Endothelial cell of umbilical vein (primary cell): ENCODE results near the gene TBC1D21. TPM values are rescaled to one million over a fixed set of nuclear protein-coding genes. Genes with fewer than 3 reads are reported as not detected.

Experiments used
- BruUV-seq: library from RNA; stranded (reverse); fragments of 400-500 nt; replicated peaks from 2 replicates; lab custom pipeline; 2021; lab: Mats Ljungman, UMichigan
- CTCF ChIA-PET: fragments of 300-600, 350-600 bp; sonication (Branson Sonifier 250); formaldehyde crosslinking; loops from one replicate; lab custom pipeline; 2021; ENCODE audit warnings: antibody characterized with exemption, inconsistent platforms; lab: Charles Lee
- POLR2A ChIA-PET: fragments of 300-600, 350-600 bp; sonication (Branson Sonifier 250); formaldehyde crosslinking; loops from one replicate; lab custom pipeline; 2021; ENCODE audit warnings: antibody characterized with exemption, inconsistent platforms; lab: Charles Lee
- DNase-seq: peaks from one replicate; pipeline ENCODE4 v3.0.0-alpha.2; 2011; ENCODE audit warnings: low read depth, low spot score
- FAIRE-seq: peaks from 2 replicates; lab custom pipeline; 2011; peaks lifted over from hg19 to GRCh38; lab: Jason Lieb, UNC
- H2AFZ ChIP-seq: 2 replicates; pipeline ENCODE4 v1.6.0; 2012; ENCODE audit warnings: low read depth, low read length, control low read depth, inconsistent platforms
- H3K27ac ChIP-seq: 2 replicates; pipeline ENCODE4 v1.5.1; 2011; ENCODE audit warnings: low read depth, mild to moderate bottlenecking, control low read depth, low read length, moderate library complexity; ENCODE audit not compliant: insufficient read depth
- H3K27me3 ChIP-seq, 2 experiments: 2 replicates each; pipeline versions ENCODE4 v1.6.0 to v1.6.1; 2011; ENCODE audit warnings: low read length in 2 of 2, mixed read lengths in 1 of 2; ENCODE audit not compliant: control insufficient read depth in 2 of 2, insufficient read depth in 2 of 2
- H3K36me3 ChIP-seq, 2 experiments: 2 replicates in 1 of 2; 3 replicates in 1 of 2; pipeline ENCODE4 v1.5.1; 2011; ENCODE audit warnings: low read length in 2 of 2, mild to moderate bottlenecking in 1 of 2, moderate library complexity in 1 of 2; ENCODE audit not compliant: control insufficient read depth in 2 of 2, insufficient read depth in 2 of 2; ENCODE audit errors: extremely low read depth in 1 of 2
- H3K4me1 ChIP-seq: 3 replicates; pipeline ENCODE4 v1.5.1; 2011; ENCODE audit warnings: mild to moderate bottlenecking, low read length; ENCODE audit not compliant: control insufficient read depth, insufficient read depth; ENCODE audit errors: extremely low read depth
- H3K4me2 ChIP-seq: 2 replicates; pipeline ENCODE4 v1.6.1; 2011; ENCODE audit warnings: low read length, control low read depth, mixed read lengths; ENCODE audit not compliant: insufficient read depth
- H3K4me3 ChIP-seq, 3 experiments: fragments of 200-600 bp in 1 of 3; sonication (generic), shearing (Covaris generic) in 1 of 3; replicated peaks in 1 of 3; 2 replicates each; pipeline ENCODE4 v1.5.1; 2011 to 2016; ENCODE audit warnings: control low read depth in 3 of 3, low read length in 3 of 3, mild to moderate bottlenecking in 2 of 3, inconsistent platforms in 1 of 3, low read depth in 1 of 3, moderate library complexity in 1 of 3; ENCODE audit not compliant: insufficient read depth in 1 of 3
- H3K79me2 ChIP-seq: 2 replicates; pipeline ENCODE4 v1.6.0; 2012; ENCODE audit warnings: low read length, inconsistent platforms; ENCODE audit not compliant: control insufficient read depth, insufficient read depth
- H3K9ac ChIP-seq: replicated peaks from 2 replicates; pipeline ENCODE3; 2011; ENCODE audit warnings: low read length, control low read depth; ENCODE audit not compliant: insufficient read depth; ENCODE audit errors: extremely low read depth
- H3K9me1 ChIP-seq: replicated peaks from 3 replicates; pipeline ENCODE4 v1.6.0; 2011; ENCODE audit warnings: mild to moderate bottlenecking, low read length; ENCODE audit not compliant: control insufficient read depth, insufficient read depth; ENCODE audit errors: extremely low read depth
- H3K9me3 ChIP-seq: replicated peaks from 2 replicates; pipeline ENCODE4 v1.5.1; 2012; ENCODE audit warnings: low read length, inconsistent platforms; ENCODE audit not compliant: control insufficient read depth, insufficient read depth
- H4K20me1 ChIP-seq: replicated peaks from 2 replicates; pipeline ENCODE3; 2011; ENCODE audit warnings: mild to moderate bottlenecking, low read length; ENCODE audit not compliant: control insufficient read depth, insufficient read depth; ENCODE audit errors: extremely low read depth
- CTCF ChIP-seq, 2 donors: IDR thresholded peaks; 1 replicate in 1 of 2; 2 replicates in 1 of 2; pipeline ENCODE4 v1.5.1; 2011; ENCODE audit warnings: low read length in 2 of 2, mild to moderate bottlenecking in 2 of 2, moderate library complexity in 2 of 2, control low read depth in 1 of 2, inconsistent platforms in 1 of 2, low read depth in 1 of 2; ENCODE audit not compliant: insufficient read depth in 1 of 2; ENCODE audit errors: extremely low read depth in 1 of 2
- EZH2 ChIP-seq: IDR thresholded peaks from 2 replicates; pipeline ENCODE4 v1.6.1; 2012; ENCODE audit warnings: borderline replicate concordance, low read depth, mild to moderate bottlenecking, moderate library complexity, low read length, inconsistent platforms; ENCODE audit not compliant: severe bottlenecking
- FOS ChIP-seq: IDR thresholded peaks from 2 replicates; pipeline ENCODE4 v1.6.1; 2011; ENCODE audit warnings: mild to moderate bottlenecking, low read length, moderate library complexity, borderline replicate concordance; ENCODE audit not compliant: insufficient read depth
- GATA2 ChIP-seq: IDR thresholded peaks from 2 replicates; pipeline ENCODE4 v1.7.0; 2011; ENCODE audit warnings: low read depth, mild to moderate bottlenecking, moderate library complexity, mixed read lengths, low read length; ENCODE audit not compliant: insufficient read length, insufficient read depth
- JUN ChIP-seq: IDR thresholded peaks from 2 replicates; pipeline ENCODE4 v1.6.1; 2011; ENCODE audit warnings: borderline replicate concordance, low read depth; ENCODE audit not compliant: insufficient read length, insufficient read depth
- MAX ChIP-seq: IDR thresholded peaks from 2 replicates; pipeline ENCODE4 v1.6.1; 2011; ENCODE audit not compliant: insufficient read depth, insufficient read length
- MYC ChIP-seq: IDR thresholded peaks from one replicate; pipeline ENCODE4 v1.6.1; 2011; ENCODE audit warnings: mild to moderate bottlenecking, low read depth, low read length
- POLR2A ChIP-seq: IDR thresholded peaks from 2 replicates; pipeline ENCODE4 v1.6.1; 2012; ENCODE audit warnings: low read depth, mild to moderate bottlenecking, control low read depth, low read length
- POLR2AphosphoS5 ChIP-seq: IDR thresholded peaks from 2 replicates; pipeline ENCODE4 v1.6.1; 2012; ENCODE audit warnings: low read depth, mild to moderate bottlenecking, control low read depth, low read length, moderate library complexity; ENCODE audit not compliant: insufficient read depth
- dilution Hi-C: fragments of 300-500 bp; cut with MboI; formaldehyde crosslinking; loops from one replicate; pipeline ENCODE4 v1.15.0; 2019; ENCODE audit warnings: low sequenced_read_pairs; ENCODE audit not compliant: extremely low pct_ligation_motif_present
- intact Hi-C: fragments of 100-400 bp; cut with micrococcal nuclease; formaldehyde crosslinking; loops from one replicate; pipeline ENCODE4 v1.10.0; 2022
- polyA plus RNA-seq, 4 experiments: library from polyadenylated mRNA; depleted of rRNA in 3 of 4; stranded (reverse) in 3 of 4; unstranded in 1 of 4; fragments of >200 nt; gene quantifications; 2 replicates each; pipeline versions ENCODE4 v1.2.1 to v1.2.3, GENCODE V29; 2011 to 2012; ENCODE audit warnings: missing spikeins in 1 of 4
- total RNA-seq: library from RNA; stranded (reverse); gene quantifications from 2 replicates; pipeline ENCODE4 v1.2.3, GENCODE V29; 2021

TBC1D21 gene
- total and polyA plus RNA-seq, 2 donors (not counting 3 experiments of a cell fraction or from before 2014, with no cell fraction given) = not detected

GRCh38 chr15:73922186-73923151 is 49.1 kb downstream of the TBC1D21 start:
- FAIRE-seq = no peak
- no peaks in the 10 kb centered on the region for H3K9me3 ChIP-seq
- H3K4me2 ChIP-seq = no peak overlapping the region
- no peak overlapping the region for H3K27ac ChIP-seq
- CTCF ChIA-PET = interaction anchor here (1.1 to 2.6 kb wide), 5 partner anchors 9 to 49 kb away, joined by 3 to 14 read pairs (median 4); partner anchors contain the start of gene TBC1D21
- H4K20me1 ChIP-seq = no peaks in the 10 kb centered on the region
- intact Hi-C loops = no loop called here
- H2AFZ ChIP-seq = no peak overlapping the region
- no peak for TF ChIP-seq GATA2
- no peak for TF ChIP-seq POLR2A
- no peak for TF ChIP-seq MAX
- TF ChIP-seq JUN = no peak
- TF ChIP-seq FOS = no peak
- no peak for TF ChIP-seq MYC
- POLR2A ChIA-PET = no interaction called here
- H3K79me2 ChIP-seq = no peaks in the 10 kb centered on the region
- H3K36me3 ChIP-seq = no peaks in the 10 kb centered on the region
- H3K27me3 ChIP-seq = no peaks in the 10 kb centered on the region
- no peak overlapping the region for H3K9ac ChIP-seq
- no peaks in the 10 kb centered on the region for H3K9me1 ChIP-seq
- dilution Hi-C loops = no loop called here
- no peak overlapping the region for H3K4me3 ChIP-seq
- peaks cover 21% of the 10 kb centered on the region for H3K4me1 ChIP-seq
- BruUV-seq = no TSS peak
- DNase-seq = no peak

- intact Hi-C loops (no loop called here), dilution Hi-C loops (no loop called here)
- Histone ChIP-seq H3K9ac (no peak overlapping the region), H3K27me3 (no peaks in the 10 kb centered on the region), H3K4me3 (no peak overlapping the region), H3K9me1 (no peaks in the 10 kb centered on the region), H4K20me1 (no peaks in the 10 kb centered on the region), H2AFZ (no peak overlapping the region), H3K9me3 (no peaks in the 10 kb centered on the region), H3K79me2 (no peaks in the 10 kb centered on the region), H3K4me1 (peaks cover 21% of the 10 kb centered on the region), H3K36me3 (no peaks in the 10 kb centered on the region), H3K27ac (no peak overlapping the region), H3K4me2 (no peak overlapping the region)
- ChIA-PET POLR2A (no interaction called here), CTCF (interaction anchor here (1.1 to 2.6 kb wide), 6 partner anchors 9 to 49 kb away, joined by 3 to 14 read pairs (median 4); partner anchors contain the start of gene TBC1D21)
- TF ChIP-seq FOS = no peak
- TF ChIP-seq POLR2AphosphoS5 = no peak
- no peak for TF ChIP-seq EZH2
- no peak for TF ChIP-seq POLR2A
- TF ChIP-seq GATA2 = no peak
- no peak for TF ChIP-seq MAX
- no peak for TF ChIP-seq CTCF (IDR thresholded peaks at IDR 0.05; ENCODE audit: extremely low read depth in 1 of 2, insufficient read depth in 1 of 2, low read depth in 1 of 2, low read length in 2 of 2)
- TF ChIP-seq MYC = no peak
- no peak for TF ChIP-seq JUN
- FAIRE-seq (no peak), DNase-seq (no peak)
- BruUV-seq = no TSS peak
Measured at GRCh38 chr15:73923156-73923487, 49.8 kb downstream of the TBC1D21 start.
